VCaP (cell line): ENCODE results near the gene CAPS2.
A peak's percentile ranks its signal among the peaks of the same experiment; 100 is the strongest.

Source experiments
- H3K27ac ChIP-seq: fragments of 450-650 bp; 2 replicates; pipeline ENCODE4 v1.5.1; 2017
- CTCF ChIP-seq: fragments of 450-650 bp; conservative IDR thresholded peaks from 2 replicates; pipeline ENCODE4 v1.5.1; 2017; ENCODE audit warnings: mild to moderate bottlenecking, moderate library complexity

The CAPS2 gene

GRCh38 chr12:75305412-75306332, 24.5 kb downstream of the CAPS2 start:
- TF ChIP-seq CTCF, result no peak
- H3K27ac ChIP-seq, result no peak overlapping the region

GRCh38 chr12:75302781-75303180, 27.3 kb downstream of the CAPS2 start:
- no peak overlapping the region for H3K27ac ChIP-seq
- TF ChIP-seq CTCF, result no peak

GRCh38 chr12:75302225-75302624, 27.9 kb downstream of the CAPS2 start:
- H3K27ac ChIP-seq, result no peak overlapping the region
- no peak for TF ChIP-seq CTCF

GRCh38 chr12:75294797-75295196, 35.3 kb downstream of the CAPS2 start:
- TF ChIP-seq CTCF, result no peak

GRCh38 chr12:75294336-75294735, 35.8 kb downstream of the CAPS2 start:
- no peak overlapping the region for H3K27ac ChIP-seq
- TF ChIP-seq CTCF, result no peak

More at GRCh38 chr12:75294797-75295196, 35.3 kb downstream of the CAPS2 start:
- H3K27ac ChIP-seq, result no peak overlapping the region

GRCh38 chr12:75291014-75291413, 39.1 kb downstream of the CAPS2 start:
- no peak overlapping the region for H3K27ac ChIP-seq
- TF ChIP-seq CTCF, result no peak

GRCh38 chr12:75289753-75290152, 40.4 kb downstream of the CAPS2 start:
- peak; percentile 73 for TF ChIP-seq CTCF
- no peak overlapping the region for H3K27ac ChIP-seq
